HepG2 (cell line): Measurements from ENCODE around the gene ATP6V0E1. TPM values are rescaled to one million over a fixed set of nuclear protein-coding genes. Genes with fewer than 3 reads are reported as not detected.

ENCODE experiments used
- IKZF1 ChIP-seq: fragments of 450-650 bp; IDR thresholded peaks from 2 replicates; pipeline ENCODE4 v1.7.1; 2016
- MEIS1 ChIP-seq: sonication (generic); formaldehyde crosslinking; IDR thresholded peaks from 2 replicates; pipeline ENCODE4 v1.9.0; 2021; ENCODE audit warnings: mild to moderate bottlenecking, missing genetic modification reagents, moderate library complexity, borderline replicate concordance
- STAT5B ChIP-seq: sonication (generic); formaldehyde crosslinking; IDR thresholded peaks from 2 replicates; pipeline ENCODE4 v1.4.0; 2020; ENCODE audit warnings: missing genetic modification reagents
- ZEB1 ChIP-seq: IDR thresholded peaks from 2 replicates; pipeline ENCODE4 v1.6.1; 2012; ENCODE audit warnings: mild to moderate bottlenecking, low read depth, inconsistent platforms; ENCODE audit not compliant: insufficient replicate concordance
- ZNF446 ChIP-seq: sonication (generic); formaldehyde crosslinking; IDR thresholded peaks from 2 replicates; pipeline ENCODE4 v1.5.0; 2020; ENCODE audit warnings: mild to moderate bottlenecking, missing genetic modification reagents
- ZNF547 ChIP-seq: sonication (generic); formaldehyde crosslinking; IDR thresholded peaks from 2 replicates; pipeline ENCODE4 v1.5.1; 2020; ENCODE audit warnings: mild to moderate bottlenecking, missing genetic modification reagents
- ZNF563 ChIP-seq: sonication (generic); formaldehyde crosslinking; IDR thresholded peaks from 2 replicates; pipeline ENCODE4 v1.8.0; 2022; ENCODE audit warnings: mild to moderate bottlenecking, moderate library complexity, missing genetic modification reagents
- polyA plus RNA-seq, 8 experiments: library from polyadenylated mRNA; depleted of rRNA in 3 of 8; stranded (reverse) in 7 of 8; unstranded in 1 of 8; fragments of >200 nt; fragmentation: Illumina TruSeq in 4 of 8; extraction: Trizol in 4 of 8; gene quantifications; 2 replicates each; pipeline versions ENCODE4 v1.2.1 to v1.2.3, GENCODE V29; 2011 to 2016; ENCODE audit warnings: low read depth in 4 of 8, missing spikeins in 1 of 8, mixed read lengths in 1 of 8; ENCODE audit not compliant: insufficient read depth in 1 of 8
- total RNA-seq, 5 experiments: library from RNA; depleted of rRNA; stranded (reverse); fragments of >200 nt; fragmentation: Illumina TruSeq; extraction: Trizol; gene quantifications; 2 replicates each; pipeline ENCODE4 v1.2.3, GENCODE V29; 2016; ENCODE audit warnings: low read depth in 1 of 5
- TF ChIP-seq, protein P1 (sequence below): sonication (generic); formaldehyde crosslinking; IDR thresholded peaks from 2 replicates; pipeline ENCODE4 v1.9.0; 2021; ENCODE audit warnings: missing genetic modification reagents, mild to moderate bottlenecking, borderline replicate concordance
- TF ChIP-seq, protein P2 (sequence below): sonication (generic); formaldehyde crosslinking; IDR thresholded peaks from 2 replicates; pipeline ENCODE4; 2020; ENCODE audit warnings: missing genetic modification reagents, mild to moderate bottlenecking, borderline replicate concordance
- TF ChIP-seq, protein P3 (sequence below): sonication (generic); formaldehyde crosslinking; IDR thresholded peaks from 2 replicates; pipeline ENCODE4 v1.4.0; 2020; ENCODE audit warnings: mild to moderate bottlenecking, missing genetic modification reagents
- TF ChIP-seq, protein P4 (sequence below): sonication (generic); formaldehyde crosslinking; IDR thresholded peaks from 2 replicates; pipeline ENCODE4 v1.4.0; 2020; ENCODE audit warnings: missing genetic modification reagents

Gene ATP6V0E1
- total and polyA plus RNA-seq, 2 of the 13 experiments (the other 11 are each of a cell fraction or from before 2014, with no cell fraction given): 143 to 215 TPM

DNA sequence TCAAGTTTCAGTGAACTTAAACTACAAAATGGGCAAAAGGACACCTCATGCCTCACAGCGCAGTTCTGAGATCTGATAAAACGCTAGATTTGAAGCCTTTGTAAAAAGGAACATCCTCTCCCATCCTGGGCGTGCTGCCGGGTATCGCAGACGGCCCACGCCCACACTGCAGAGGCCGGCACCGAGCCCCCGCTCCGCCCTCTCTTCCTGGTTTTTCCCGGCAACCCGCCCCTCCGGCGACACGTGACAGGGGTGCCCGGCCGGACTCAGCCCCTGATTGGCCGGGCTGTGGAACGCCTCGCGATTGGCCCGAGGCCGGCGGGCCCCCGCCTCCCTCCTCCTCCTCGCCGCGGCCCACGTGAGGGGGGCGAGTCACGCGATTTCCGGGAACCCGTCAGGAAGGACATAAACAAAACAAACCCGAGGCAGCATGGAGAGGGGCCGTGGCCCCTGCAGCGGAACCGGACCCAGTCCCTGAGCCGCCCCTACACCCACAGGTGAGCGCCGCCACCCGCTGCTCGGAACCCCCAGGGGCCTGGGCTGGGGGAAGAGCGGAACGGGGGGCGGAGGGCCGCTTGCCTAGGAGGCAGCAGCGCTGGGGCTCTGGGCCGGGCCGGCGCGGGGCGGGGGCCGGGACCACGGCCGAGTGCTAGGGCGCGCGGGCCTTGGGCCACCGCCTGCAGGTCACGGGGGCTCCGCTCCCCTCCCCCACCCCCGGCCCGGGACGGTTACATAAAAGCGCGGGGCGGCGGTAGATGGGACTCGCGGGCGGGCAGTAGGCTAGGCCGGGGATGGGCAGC, 72.6 kb downstream of the ATP6V0E1 start, which contains the start of gene CREBRF (continued):
- TF ChIP-seq, protein P1, sequence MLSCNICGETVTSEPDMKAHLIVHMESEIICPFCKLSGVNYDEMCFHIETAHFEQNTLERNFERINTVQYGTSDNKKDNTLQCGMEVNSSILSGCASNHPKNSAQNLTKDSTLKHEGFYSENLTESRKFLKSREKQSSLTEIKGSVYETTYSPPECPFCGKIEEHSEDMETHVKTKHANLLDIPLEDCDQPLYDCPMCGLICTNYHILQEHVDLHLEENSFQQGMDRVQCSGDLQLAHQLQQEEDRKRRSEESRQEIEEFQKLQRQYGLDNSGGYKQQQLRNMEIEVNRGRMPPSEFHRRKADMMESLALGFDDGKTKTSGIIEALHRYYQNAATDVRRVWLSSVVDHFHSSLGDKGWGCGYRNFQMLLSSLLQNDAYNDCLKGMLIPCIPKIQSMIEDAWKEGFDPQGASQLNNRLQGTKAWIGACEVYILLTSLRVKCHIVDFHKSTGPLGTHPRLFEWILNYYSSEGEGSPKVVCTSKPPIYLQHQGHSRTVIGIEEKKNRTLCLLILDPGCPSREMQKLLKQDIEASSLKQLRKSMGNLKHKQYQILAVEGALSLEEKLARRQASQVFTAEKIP: no peak
- TF ChIP-seq ZNF547 (CRISPR knock-in tag) (0 out of 2 replicates have a peak, but pooled peaks have one; percentile 30), ZEB1 (no peak), ZNF446 (peak; percentile 84), STAT5B (CRISPR knock-in tag) (no peak), IKZF1 (no peak), MEIS1 (CRISPR knock-in tag) (no peak), ZNF563 (CRISPR knock-in tag) (peak; percentile 72; the same call in 1 of the 2 replicates)
- TF ChIP-seq, protein P2, sequence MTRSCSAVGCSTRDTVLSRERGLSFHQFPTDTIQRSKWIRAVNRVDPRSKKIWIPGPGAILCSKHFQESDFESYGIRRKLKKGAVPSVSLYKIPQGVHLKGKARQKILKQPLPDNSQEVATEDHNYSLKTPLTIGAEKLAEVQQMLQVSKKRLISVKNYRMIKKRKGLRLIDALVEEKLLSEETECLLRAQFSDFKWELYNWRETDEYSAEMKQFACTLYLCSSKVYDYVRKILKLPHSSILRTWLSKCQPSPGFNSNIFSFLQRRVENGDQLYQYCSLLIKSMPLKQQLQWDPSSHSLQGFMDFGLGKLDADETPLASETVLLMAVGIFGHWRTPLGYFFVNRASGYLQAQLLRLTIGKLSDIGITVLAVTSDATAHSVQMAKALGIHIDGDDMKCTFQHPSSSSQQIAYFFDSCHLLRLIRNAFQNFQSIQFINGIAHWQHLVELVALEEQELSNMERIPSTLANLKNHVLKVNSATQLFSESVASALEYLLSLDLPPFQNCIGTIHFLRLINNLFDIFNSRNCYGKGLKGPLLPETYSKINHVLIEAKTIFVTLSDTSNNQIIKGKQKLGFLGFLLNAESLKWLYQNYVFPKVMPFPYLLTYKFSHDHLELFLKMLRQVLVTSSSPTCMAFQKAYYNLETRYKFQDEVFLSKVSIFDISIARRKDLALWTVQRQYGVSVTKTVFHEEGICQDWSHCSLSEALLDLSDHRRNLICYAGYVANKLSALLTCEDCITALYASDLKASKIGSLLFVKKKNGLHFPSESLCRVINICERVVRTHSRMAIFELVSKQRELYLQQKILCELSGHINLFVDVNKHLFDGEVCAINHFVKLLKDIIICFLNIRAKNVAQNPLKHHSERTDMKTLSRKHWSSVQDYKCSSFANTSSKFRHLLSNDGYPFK: 0 out of 2 replicates have a peak, but pooled peaks have one; percentile 34
- TF ChIP-seq, protein P3, sequence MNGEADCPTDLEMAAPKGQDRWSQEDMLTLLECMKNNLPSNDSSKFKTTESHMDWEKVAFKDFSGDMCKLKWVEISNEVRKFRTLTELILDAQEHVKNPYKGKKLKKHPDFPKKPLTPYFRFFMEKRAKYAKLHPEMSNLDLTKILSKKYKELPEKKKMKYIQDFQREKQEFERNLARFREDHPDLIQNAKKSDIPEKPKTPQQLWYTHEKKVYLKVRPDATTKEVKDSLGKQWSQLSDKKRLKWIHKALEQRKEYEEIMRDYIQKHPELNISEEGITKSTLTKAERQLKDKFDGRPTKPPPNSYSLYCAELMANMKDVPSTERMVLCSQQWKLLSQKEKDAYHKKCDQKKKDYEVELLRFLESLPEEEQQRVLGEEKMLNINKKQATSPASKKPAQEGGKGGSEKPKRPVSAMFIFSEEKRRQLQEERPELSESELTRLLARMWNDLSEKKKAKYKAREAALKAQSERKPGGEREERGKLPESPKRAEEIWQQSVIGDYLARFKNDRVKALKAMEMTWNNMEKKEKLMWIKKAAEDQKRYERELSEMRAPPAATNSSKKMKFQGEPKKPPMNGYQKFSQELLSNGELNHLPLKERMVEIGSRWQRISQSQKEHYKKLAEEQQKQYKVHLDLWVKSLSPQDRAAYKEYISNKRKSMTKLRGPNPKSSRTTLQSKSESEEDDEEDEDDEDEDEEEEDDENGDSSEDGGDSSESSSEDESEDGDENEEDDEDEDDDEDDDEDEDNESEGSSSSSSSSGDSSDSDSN (CRISPR knock-in tag): 0 out of 2 replicates have a peak, but pooled peaks have one; percentile 15
- TF ChIP-seq, protein P4, sequence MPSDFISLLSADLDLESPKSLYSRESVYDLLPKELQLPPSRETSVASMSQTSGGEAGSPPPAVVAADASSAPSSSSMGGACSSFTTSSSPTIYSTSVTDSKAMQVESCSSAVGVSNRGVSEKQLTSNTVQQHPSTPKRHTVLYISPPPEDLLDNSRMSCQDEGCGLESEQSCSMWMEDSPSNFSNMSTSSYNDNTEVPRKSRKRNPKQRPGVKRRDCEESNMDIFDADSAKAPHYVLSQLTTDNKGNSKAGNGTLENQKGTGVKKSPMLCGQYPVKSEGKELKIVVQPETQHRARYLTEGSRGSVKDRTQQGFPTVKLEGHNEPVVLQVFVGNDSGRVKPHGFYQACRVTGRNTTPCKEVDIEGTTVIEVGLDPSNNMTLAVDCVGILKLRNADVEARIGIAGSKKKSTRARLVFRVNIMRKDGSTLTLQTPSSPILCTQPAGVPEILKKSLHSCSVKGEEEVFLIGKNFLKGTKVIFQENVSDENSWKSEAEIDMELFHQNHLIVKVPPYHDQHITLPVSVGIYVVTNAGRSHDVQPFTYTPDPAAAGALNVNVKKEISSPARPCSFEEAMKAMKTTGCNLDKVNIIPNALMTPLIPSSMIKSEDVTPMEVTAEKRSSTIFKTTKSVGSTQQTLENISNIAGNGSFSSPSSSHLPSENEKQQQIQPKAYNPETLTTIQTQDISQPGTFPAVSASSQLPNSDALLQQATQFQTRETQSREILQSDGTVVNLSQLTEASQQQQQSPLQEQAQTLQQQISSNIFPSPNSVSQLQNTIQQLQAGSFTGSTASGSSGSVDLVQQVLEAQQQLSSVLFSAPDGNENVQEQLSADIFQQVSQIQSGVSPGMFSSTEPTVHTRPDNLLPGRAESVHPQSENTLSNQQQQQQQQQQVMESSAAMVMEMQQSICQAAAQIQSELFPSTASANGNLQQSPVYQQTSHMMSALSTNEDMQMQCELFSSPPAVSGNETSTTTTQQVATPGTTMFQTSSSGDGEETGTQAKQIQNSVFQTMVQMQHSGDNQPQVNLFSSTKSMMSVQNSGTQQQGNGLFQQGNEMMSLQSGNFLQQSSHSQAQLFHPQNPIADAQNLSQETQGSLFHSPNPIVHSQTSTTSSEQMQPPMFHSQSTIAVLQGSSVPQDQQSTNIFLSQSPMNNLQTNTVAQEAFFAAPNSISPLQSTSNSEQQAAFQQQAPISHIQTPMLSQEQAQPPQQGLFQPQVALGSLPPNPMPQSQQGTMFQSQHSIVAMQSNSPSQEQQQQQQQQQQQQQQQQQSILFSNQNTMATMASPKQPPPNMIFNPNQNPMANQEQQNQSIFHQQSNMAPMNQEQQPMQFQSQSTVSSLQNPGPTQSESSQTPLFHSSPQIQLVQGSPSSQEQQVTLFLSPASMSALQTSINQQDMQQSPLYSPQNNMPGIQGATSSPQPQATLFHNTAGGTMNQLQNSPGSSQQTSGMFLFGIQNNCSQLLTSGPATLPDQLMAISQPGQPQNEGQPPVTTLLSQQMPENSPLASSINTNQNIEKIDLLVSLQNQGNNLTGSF (CRISPR knock-in tag): no peak
